Ovary (tissue), 9 donors: ENCODE data around the gene DENND1A. TPM values are rescaled to one million over a fixed set of nuclear protein-coding genes. Genes with fewer than 3 reads are reported as not detected.

Source experiments
- DNase-seq, 5 donors: peaks; one replicate each; pipeline ENCODE4 v3.0.0-alpha.2; 2019 to 2020
- H3K27ac ChIP-seq, 2 donors: fragments of 200-600 bp; one replicate each; pipeline versions ENCODE4 v1.5.1 to v1.8.0; 2019 to 2022
- H3K27me3 ChIP-seq: fragments of 200-600 bp; one replicate; pipeline ENCODE4 v1.8.0; 2022
- H3K36me3 ChIP-seq: fragments of 200-600 bp; sonication (generic); one replicate; pipeline ENCODE4 v1.5.1; 2019
- H3K4me1 ChIP-seq: one replicate; pipeline ENCODE4 v1.8.1; 2013; ENCODE audit warnings: mild to moderate bottlenecking, moderate library complexity; ENCODE audit not compliant: insufficient read depth
- H3K4me3 ChIP-seq: fragments of 200-600 bp; sonication (generic); one replicate; pipeline ENCODE4 v1.5.1; 2017
- H3K9me3 ChIP-seq, 2 donors: fragments of 200-600 bp in 1 of 2; sonication (generic) in 1 of 2; one replicate each; pipeline versions ENCODE4 v1.5.1 to v1.8.1; 2013 to 2019; ENCODE audit warnings: mild to moderate bottlenecking in 1 of 2, moderate library complexity in 1 of 2
- CTCF ChIP-seq, 3 donors: fragments of 450-650 bp in 2 of 3; fragments of 200-600 bp in 1 of 3; IDR thresholded peaks; one replicate each; pipeline versions ENCODE4 v1.5.1 to v1.8.0; 2016 to 2022; ENCODE audit warnings: antibody characterized with exemption in 3 of 3, mild to moderate bottlenecking in 1 of 3
- EP300 ChIP-seq: sonication (generic); formaldehyde crosslinking; IDR thresholded peaks from one replicate; pipeline ENCODE4 v1.6.1; 2017; ENCODE audit warnings: antibody characterized with exemption
- POLR2A ChIP-seq: fragments of 450-650 bp; IDR thresholded peaks from one replicate; pipeline ENCODE4 v1.6.1; 2017; ENCODE audit warnings: antibody characterized with exemption, mild to moderate bottlenecking, moderate library complexity
- WGBS, 3 donors: extraction: QIAGEN DNeasy Blood & Tissue Kit in 1 of 3; methylation state at CpG; one replicate each; pipeline versions ENCODE4 v1.1.5 to v1.1.7; 2013 to 2017; 5-methylcytosine and 5-hydroxymethylcytosine counted together
- intact Hi-C, 4 donors: fragments of 100-400 bp; cut with DNase I; formaldehyde crosslinking; loops; one replicate each; pipeline versions ENCODE4 v1.11.0 to v1.15.1; 2022 to 2023
- polyA plus RNA-seq, 2 donors: library from polyadenylated mRNA; stranded (reverse); fragments of 200-250 nt in 1 of 2; fragments of 350-450 nt in 1 of 2; fragmentation: Illumina TruSeq in 1 of 2; extraction: RNeasy Lipid Tissue Mini Kit (QIAGEN cat#74804) in 1 of 2; gene quantifications; one replicate each; pipeline ENCODE4 v1.2.3, GENCODE V29; 2013 to 2014
- total RNA-seq, 7 donors: library from RNA; depleted of rRNA in 2 of 7; stranded (reverse); fragments of >200 nt in 2 of 7; fragmentation: NEBNext Ultra II Directional in 3 of 7; extraction: Animal tissue kit (Norgen Biotek cat#: 25700) in 3 of 7; gene quantifications; one replicate each; pipeline versions ENCODE4 v1.1.0 to v1.2.4, GENCODE V29; 2016 to 2023
- donor health status: DM: no; HTN: no; CAD: no; lungs with moderate emphysema.
- donor health status: DM: no; HTN: no; CAD: no.
- donor health status: Bipolar disorder and iron deficiency.
- donor health status: DM: yes; HTN: yes; CAD: no.
- donor health status: DM: no; HTN: no; CAD: no.
- donor health status: DM: yes; HTN: yes; CAD: no.

Gene DENND1A
- total and polyA plus RNA-seq, 9 donors: 10.4 to 24.5 (median 17.1) TPM

- Histone ChIP-seq H3K4me3 (no peak overlapping the region), H3K9me3 (no peaks in the 10 kb centered on the region), H3K27ac (no peak overlapping the region), H3K4me1 (no peaks in the 10 kb centered on the region), H3K36me3 (no peaks in the 10 kb centered on the region), H3K27me3 (no peaks in the 10 kb centered on the region)
- 93 to 97% (median 96%) methylated on average over 3 of the region's 3 CpGs for WGBS, 3 donors
- intact Hi-C loops: no loop called here
- no peak for TF ChIP-seq POLR2A
- TF ChIP-seq CTCF (IDR thresholded peaks at IDR 0.05): no peak
- TF ChIP-seq EP300: no peak
- DNase-seq: no peak
These were observed 447.5 kb downstream of the DENND1A start for GRCh38 chr9:123482295-123482968.

- Histone ChIP-seq H3K36me3 (no peaks in the 10 kb centered on the region), H3K4me1 (no peaks in the 10 kb centered on the region), H3K4me3 (no peak overlapping the region), H3K27me3 (no peaks in the 10 kb centered on the region), H3K27ac (no peak overlapping the region), H3K9me3 (no peaks in the 10 kb centered on the region)
- 92 to 94% (median 93%) methylated on average over 10 of the region's 10 CpGs for WGBS, 3 donors
- TF ChIP-seq CTCF (IDR thresholded peaks at IDR 0.05) (no peak), POLR2A (no peak), EP300 (no peak)
- no peak for DNase-seq
- intact Hi-C loops: no loop called here
These were observed 448.6 kb downstream of the DENND1A start for GRCh38 chr9:123481209-123481865.

GRCh38 chr9:123480791-123481190, 449.1 kb downstream of the DENND1A start:
- H3K36me3 ChIP-seq: no peaks in the 10 kb centered on the region
- no peaks in the 10 kb centered on the region for H3K27me3 ChIP-seq
- no peak overlapping the region for H3K4me3 ChIP-seq
- TF ChIP-seq POLR2A (no peak), EP300 (no peak)
- intact Hi-C loops: no loop called here
- H3K27ac ChIP-seq: no peak overlapping the region
- no peak for DNase-seq
- 93 to 96% (median 94%) methylated on average over 8 of the region's 8 CpGs for WGBS, 3 donors
- no peaks in the 10 kb centered on the region for H3K9me3 ChIP-seq
- H3K4me1 ChIP-seq: no peaks in the 10 kb centered on the region

- Histone ChIP-seq H3K27ac (no peak overlapping the region), H3K36me3 (no peaks in the 10 kb centered on the region), H3K9me3 (no peaks in the 10 kb centered on the region), H3K4me1 (no peaks in the 10 kb centered on the region), H3K4me3 (no peak overlapping the region), H3K27me3 (no peaks in the 10 kb centered on the region)
- WGBS, 3 donors: 90 to 92% (median 91%) methylated on average over 9 of the region's 9 CpGs
- TF ChIP-seq EP300: no peak
- no peak for DNase-seq
- intact Hi-C loops: no loop called here
These were observed 449.8 kb downstream of the DENND1A start for GRCh38 chr9:123480096-123480495.

- no peaks in the 10 kb centered on the region for H3K9me3 ChIP-seq
- H3K4me3 ChIP-seq: no peak overlapping the region
- no peak for DNase-seq
- WGBS, 3 donors: 82 to 88% (median 84%) methylated on average over 5 of the region's 5 CpGs
- H3K36me3 ChIP-seq: no peaks in the 10 kb centered on the region
- intact Hi-C loops: no loop called here
- no peaks in the 10 kb centered on the region for H3K27me3 ChIP-seq
- no peaks in the 10 kb centered on the region for H3K4me1 ChIP-seq
- no peak for TF ChIP-seq CTCF (IDR thresholded peaks at IDR 0.05)
- no peak for TF ChIP-seq EP300
- no peak for TF ChIP-seq POLR2A
- H3K27ac ChIP-seq: no peak overlapping the region
These were observed 450.8 kb downstream of the DENND1A start for GRCh38 chr9:123478967-123479602.
